GM12873 (cell line): ENCODE measurements around the gene HOXA13.

Experiments used
- CTCF ChIP-seq: IDR thresholded peaks from 2 replicates; pipeline ENCODE4 v1.5.1; 2012; ENCODE audit warnings: low read depth, mild to moderate bottlenecking, moderate library complexity, low read length, control low read depth; ENCODE audit not compliant: insufficient read depth; ENCODE audit errors: missing control alignments

Gene HOXA13

DNA sequence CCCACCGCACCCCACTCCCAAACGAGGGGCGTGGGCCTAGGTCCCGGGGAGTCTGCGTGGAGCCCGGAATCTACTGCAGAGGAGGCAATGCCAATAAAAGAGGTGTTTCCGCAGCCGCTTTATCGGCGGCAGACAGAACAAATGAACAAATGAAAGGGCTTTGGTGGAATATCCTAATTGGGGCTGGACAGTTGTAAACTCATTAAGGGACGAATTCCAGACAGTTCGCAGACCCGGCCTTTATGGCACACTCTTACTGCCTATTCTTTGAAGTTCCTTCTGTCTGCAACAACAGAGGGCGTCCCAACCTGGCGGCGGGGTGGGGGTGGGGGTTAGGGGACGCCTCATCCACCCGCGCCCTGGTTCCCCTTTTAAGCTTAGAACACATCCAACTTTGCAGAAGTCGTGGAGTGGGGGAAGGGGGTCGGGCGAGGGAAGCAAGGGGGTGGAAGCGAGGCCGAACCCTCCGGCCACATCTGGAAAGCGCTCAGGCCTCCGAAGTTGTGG is 38.6 kb downstream of the HOXA13 start:
- TF ChIP-seq CTCF, result no peak

GRCh38 chr7:27160546-27161213 is 39.2 kb downstream of the HOXA13 start:
- peak; percentile 98 for TF ChIP-seq CTCF

- TF ChIP-seq CTCF, result no peak
Observed at GRCh38 chr7:27160145-27160545, 39.7 kb downstream of the HOXA13 start.

DNA sequence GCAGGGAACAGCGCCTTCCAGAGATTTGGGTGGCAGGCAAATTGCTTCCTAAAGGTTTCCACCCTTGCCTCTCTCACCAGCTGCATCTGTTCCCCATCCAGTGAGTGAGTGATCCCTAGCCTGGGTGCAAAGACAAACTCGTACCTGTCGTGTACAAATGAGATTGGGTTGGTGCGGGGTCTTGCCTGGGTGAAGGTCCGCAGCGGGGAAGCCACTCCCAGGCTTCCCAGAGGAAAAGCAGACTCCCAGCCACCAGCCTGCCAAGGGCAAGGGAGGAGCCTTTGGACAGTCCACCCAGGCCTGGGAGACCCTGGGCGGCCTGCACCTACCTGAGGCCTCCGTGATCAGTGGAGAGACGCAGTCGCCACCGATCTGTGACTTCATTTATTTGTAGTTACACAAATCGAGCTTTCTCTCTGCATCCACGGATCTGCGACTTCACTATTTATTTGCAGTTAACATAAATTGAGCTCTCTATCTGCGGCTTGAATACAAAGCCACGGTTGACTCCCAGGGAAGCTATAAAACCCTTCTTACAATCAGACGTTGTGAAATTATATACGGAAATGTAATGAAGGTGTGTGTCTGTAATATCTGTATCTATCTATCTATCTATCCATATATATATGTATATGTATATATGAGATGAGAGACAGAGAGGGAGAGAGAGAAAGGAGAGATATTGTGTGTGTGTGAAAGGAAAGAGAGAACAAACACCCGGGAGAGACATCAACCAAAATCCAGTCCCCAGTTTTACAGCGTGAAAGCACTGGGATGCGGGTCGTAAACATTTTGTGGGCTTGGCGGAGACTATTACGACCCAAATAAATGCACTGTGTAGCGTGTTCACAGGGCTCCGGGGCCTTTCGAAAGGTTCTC is 40.4 kb downstream of the HOXA13 start:
- no peak for TF ChIP-seq CTCF

- TF ChIP-seq CTCF, result no peak
Observed at GRCh38 chr7:27158436-27159265, 41.2 kb downstream of the HOXA13 start.

- TF ChIP-seq CTCF, result no peak
Observed at GRCh38 chr7:27157702-27158431, 42.0 kb downstream of the HOXA13 start.
